K562 (cell line): Measurements from ENCODE around the gene CLIP2. TPM values are rescaled to one million over a fixed set of nuclear protein-coding genes. Genes with fewer than 3 reads are reported as not detected.
A peak's percentile ranks its signal among the peaks of the same experiment; 100 is the strongest.

ENCODE experiments used
- ATAC-seq: fragments of 200-7000 bp; cut with Tn5 transposase; 3 replicates; pipeline ENCODE4 v1.9.1; 2020; ENCODE audit warnings: moderate library complexity
- BruUV-seq: library from RNA; stranded (reverse); fragments of 400-500 nt; replicated peaks from 2 replicates; lab custom pipeline; 2021; lab: Mats Ljungman, UMichigan
- CTCF ChIA-PET: fragments of 300-600 bp; formaldehyde crosslinking; extraction: SDS; loops from one replicate; lab custom pipeline; 2021; ENCODE audit warnings: low intra/inter-chr PET ratio; lab: Yijun Ruan, JAX
- POLR2A ChIA-PET: fragments of 300-600, 350-650 bp; sonication (Branson Sonifier 250); formaldehyde crosslinking; extraction: SDS; loops from one replicate; lab custom pipeline; 2021; ENCODE audit warnings: antibody characterized with exemption, inconsistent platforms; lab: Yijun Ruan, JAX
- DNase-seq, 4 experiments: peaks; one replicate each; pipeline versions ENCODE4 v3.0.0 to v3.0.0-alpha.2; 2011 to 2018; ENCODE audit warnings: low spot score in 3 of 4, mixed read lengths in 3 of 4; ENCODE audit errors: extremely low read depth in 1 of 4
- FAIRE-seq: peaks from 2 replicates; lab custom pipeline; 2011; peaks lifted over from hg19 to GRCh38; lab: Jason Lieb, UNC
- H2AFZ ChIP-seq: 2 replicates; pipeline ENCODE4 v1.6.0; 2011; ENCODE audit warnings: low read depth, low read length, control low read depth, inconsistent platforms
- H3K27ac ChIP-seq: fragments of 200-600 bp; 3 replicates; pipeline ENCODE4 v1.8.0; 2011; ENCODE audit warnings: low read depth, mild to moderate bottlenecking, control low read depth, inconsistent platforms, low read length, moderate library complexity, mixed read lengths; ENCODE audit errors: extremely low read depth
- H3K27me3 ChIP-seq, 2 experiments: fragments of 300-600 bp in 1 of 2; 2 replicates in 1 of 2; 3 replicates in 1 of 2; pipeline versions ENCODE4 v1.6.0 to v1.8.0; 2011; ENCODE audit warnings: inconsistent platforms in 2 of 2, low read length in 2 of 2, mild to moderate bottlenecking in 1 of 2, mixed read lengths in 1 of 2, moderate library complexity in 1 of 2; ENCODE audit not compliant: control insufficient read depth in 2 of 2, insufficient read depth in 2 of 2
- H3K36me3 ChIP-seq: fragments of 300-600 bp; 3 replicates; pipeline ENCODE4 v1.8.0; 2011; ENCODE audit warnings: mild to moderate bottlenecking, low read length, inconsistent platforms; ENCODE audit not compliant: control insufficient read depth, insufficient read depth
- H3K4me1 ChIP-seq, 2 experiments: fragments of 200-600 bp in 1 of 2; replicated peaks in 1 of 2; 2 replicates in 1 of 2; 3 replicates in 1 of 2; pipeline versions ENCODE4 v1.5.1 to v1.8.0; 2011; ENCODE audit warnings: inconsistent platforms in 2 of 2, low read length in 2 of 2, mild to moderate bottlenecking in 1 of 2, mixed read lengths in 1 of 2, moderate library complexity in 1 of 2; ENCODE audit not compliant: control insufficient read depth in 2 of 2, insufficient read depth in 2 of 2
- H3K4me2 ChIP-seq: 2 replicates; pipeline ENCODE4 v1.6.1; 2011; ENCODE audit warnings: low read length, control low read depth, inconsistent platforms, mixed read lengths; ENCODE audit not compliant: insufficient read depth
- H3K4me3 ChIP-seq: fragments of 200-600 bp; sonication (generic), shearing (Covaris generic); 2 replicates; pipeline ENCODE4 v1.5.1; 2016; ENCODE audit warnings: control low read depth, inconsistent platforms
- H3K79me2 ChIP-seq: fragments of 200-600 bp; 3 replicates; pipeline ENCODE4 v1.8.0; 2011; ENCODE audit warnings: low read length, inconsistent platforms; ENCODE audit not compliant: control insufficient read depth, insufficient read depth
- H3K9ac ChIP-seq, 2 experiments: 2 replicates each; pipeline versions ENCODE4 v1.6.0 to v1.6.1; 2011; ENCODE audit warnings: low read depth in 2 of 2, low read length in 2 of 2, control low read depth in 1 of 2, inconsistent platforms in 1 of 2, mild to moderate bottlenecking in 1 of 2, mixed read lengths in 1 of 2; ENCODE audit not compliant: insufficient read depth in 1 of 2
- H3K9me1 ChIP-seq: one replicate; pipeline ENCODE4 v1.6.0; 2011; ENCODE audit warnings: inconsistent platforms, mild to moderate bottlenecking, low read length, moderate library complexity; ENCODE audit not compliant: control insufficient read depth, insufficient read depth
- H3K9me3 ChIP-seq: replicated peaks from 2 replicates; pipeline ENCODE4 v1.5.1; 2011; ENCODE audit warnings: low read depth, low read length, inconsistent platforms; ENCODE audit not compliant: control insufficient read depth, insufficient read depth
- H4K20me1 ChIP-seq: replicated peaks from 2 replicates; pipeline ENCODE4 v1.6.1; 2011; ENCODE audit warnings: low read length, inconsistent platforms, mixed read lengths; ENCODE audit not compliant: control insufficient read depth, insufficient read depth
- CCAR2 ChIP-seq: fragments of 200-400 bp; formaldehyde crosslinking; IDR thresholded peaks from 2 replicates; pipeline ENCODE4 v1.6.1; 2017; ENCODE audit warnings: mild to moderate bottlenecking, low read depth, low read length
- GABPB1 ChIP-seq: sonication (generic); formaldehyde crosslinking; IDR thresholded peaks from 2 replicates; pipeline ENCODE4 v1.8.0; 2022; ENCODE audit warnings: mild to moderate bottlenecking, missing genetic modification reagents
- HMGN3 ChIP-seq: IDR thresholded peaks from 2 replicates; pipeline ENCODE4 v1.6.1; 2011; ENCODE audit warnings: borderline replicate concordance, low read depth, mild to moderate bottlenecking, mixed read lengths, low read length; ENCODE audit not compliant: insufficient read length; ENCODE audit errors: extremely low read depth
- HOXB6 ChIP-seq: fragments of 250-450 bp; sonication (Bioruptor Pico); IDR thresholded peaks from 2 replicates; pipeline ENCODE4 v1.5.1; 2022; ENCODE audit warnings: mild to moderate bottlenecking, borderline replicate concordance
- KLF6 ChIP-seq: fragments of 250-450 bp; sonication (Bioruptor Pico); IDR thresholded peaks from 2 replicates; pipeline ENCODE4 v1.4.0; 2020; ENCODE audit warnings: mild to moderate bottlenecking, moderate library complexity, borderline replicate concordance
- MTA1 ChIP-seq: fragments of 450-650 bp; IDR thresholded peaks from 2 replicates; pipeline ENCODE4 v1.6.1; 2017; ENCODE audit warnings: borderline replicate concordance
- NFIC ChIP-seq: fragments of 450-650 bp; IDR thresholded peaks from 2 replicates; pipeline ENCODE4 v1.6.1; 2017; ENCODE audit warnings: mild to moderate bottlenecking, inconsistent platforms
- PHF21A ChIP-seq: fragments of 450-650 bp; IDR thresholded peaks from 2 replicates; pipeline ENCODE4 v1.6.1; 2017; ENCODE audit warnings: low read depth, borderline replicate concordance
- SMAD4 ChIP-seq: fragments of 250-450 bp; sonication (Bioruptor Pico); conservative IDR thresholded peaks from 2 replicates; pipeline ENCODE4 v1.8.0; 2021; ENCODE audit warnings: inconsistent platforms, mild to moderate bottlenecking, moderate library complexity
- SUPT5H ChIP-seq: fragments of 450-650 bp; IDR thresholded peaks from 2 replicates; pipeline ENCODE4 v1.6.1; 2016
- TRIM28 ChIP-seq: fragments of 450-650 bp; IDR thresholded peaks from 2 replicates; pipeline ENCODE4 v1.6.1; 2017
- ZNF134 ChIP-seq: fragments of 250-450 bp; sonication (Bioruptor Pico); conservative IDR thresholded peaks from 2 replicates; pipeline ENCODE4 v1.4.0; 2020
- ZNF239 ChIP-seq: fragments of 250-450 bp; sonication (Bioruptor Pico); IDR thresholded peaks from 2 replicates; pipeline ENCODE4 v1.4.0; 2020; ENCODE audit warnings: mild to moderate bottlenecking
- ZNF3 ChIP-seq: fragments of 250-450 bp; sonication (Bioruptor Pico); IDR thresholded peaks from 2 replicates; pipeline ENCODE4 v1.5.0; 2021; ENCODE audit warnings: mild to moderate bottlenecking, moderate library complexity
- WGBS: fragments of 100-300 bp; shearing (Covaris generic); methylation state at CpG from one replicate; pipeline ENCODE4 v1.1.6; 2016; ENCODE audit warnings: low coverage, mixed read lengths; ENCODE audit not compliant: insufficient coverage; ENCODE audit errors: missing lambda C conversion rate; 5-methylcytosine and 5-hydroxymethylcytosine counted together
- in situ Hi-C: fragments of 300-500 bp; cut with MboI; formaldehyde crosslinking; loops from 4 replicates; pipeline ENCODE4 v1.15.0; 2018; ENCODE audit warnings: inconsistent platforms, mixed read lengths
- intact Hi-C: fragments of 100-400 bp; cut with micrococcal nuclease; formaldehyde crosslinking; loops from 2 replicates; pipeline ENCODE4 v1.14.2; 2022
- polyA plus RNA-seq, 8 experiments: library from polyadenylated mRNA; depleted of rRNA in 4 of 8; stranded (reverse) in 5 of 8; unstranded in 3 of 8; fragments of >200 nt; fragmentation: Nextera tagmentation in 2 of 8; fragmentation: Illumina TruSeq in 1 of 8; extraction: Ambion mirVana in 2 of 8; extraction: Trizol in 1 of 8; gene quantifications; 2 replicates each; pipeline versions ENCODE4 v1.2.1 to v1.2.3, GENCODE V29; 2011 to 2014; ENCODE audit warnings: inconsistent platforms in 1 of 8, missing spikeins in 1 of 8
- total RNA-seq, 7 experiments: library from RNA; depleted of rRNA in 6 of 7; stranded (reverse); fragments of >200 nt in 6 of 7; fragmentation: Illumina TruSeq in 2 of 7; extraction: Trizol in 2 of 7; gene quantifications; 2 replicates each; pipeline versions ENCODE4 v1.2.1 to v1.2.3, GENCODE V29; 2011 to 2021; ENCODE audit warnings: low replicate concordance in 1 of 7
- TF ChIP-seq, protein P1 (sequence below): fragments of 250-450 bp; sonication (Bioruptor Pico); IDR thresholded peaks from 2 replicates; pipeline ENCODE4 v1.4.0; 2020; ENCODE audit warnings: mild to moderate bottlenecking, moderate library complexity
- TF ChIP-seq, protein P2 (sequence below): fragments of 250-450 bp; sonication (Bioruptor Pico); IDR thresholded peaks from 2 replicates; pipeline ENCODE4 v1.9.0; 2021; ENCODE audit warnings: mild to moderate bottlenecking
- TF ChIP-seq, protein P3 (sequence below): fragments of 450-650 bp; IDR thresholded peaks from 2 replicates; pipeline ENCODE4 v1.6.1; 2017; ENCODE audit warnings: antibody characterized with exemption, mild to moderate bottlenecking

Gene CLIP2
- total and polyA plus RNA-seq, 9 of the 15 experiments (the other 6 are each of a cell fraction or from before 2014, with no cell fraction given) = 0.07 to 5.4 (median 2.1) TPM

DNA sequence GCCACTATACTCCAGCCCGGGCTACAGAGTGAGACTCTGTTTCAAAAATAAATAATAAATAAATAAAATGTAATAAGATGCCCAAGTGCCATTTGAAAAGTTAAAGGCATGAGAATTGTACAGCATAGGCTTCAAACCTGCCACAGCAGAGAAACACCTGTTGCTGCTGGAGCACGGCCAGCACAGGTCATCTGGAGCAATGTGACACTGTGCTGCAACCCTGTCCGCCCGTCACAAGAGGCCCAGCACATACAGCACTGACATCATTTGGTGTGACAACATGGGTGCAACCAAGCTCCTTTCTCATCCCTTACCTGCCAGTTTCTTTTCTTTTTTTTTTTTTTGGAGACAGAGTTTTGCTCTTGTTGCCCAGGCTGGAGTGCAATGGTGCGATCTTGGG is 36.3 kb upstream of the CLIP2 start:
- H3K9me3 ChIP-seq = no peaks in the 10 kb centered on the region
- WGBS = 82% methylated on average over 4 of the region's 5 CpGs
- ChIA-PET POLR2A (no interaction called here), CTCF (no interaction called here)
- peak overlapping the region; percentile 90 for H3K4me2 ChIP-seq
- peak overlapping the region; percentile 90 to 99 for H3K9ac ChIP-seq
- TF ChIP-seq, protein P1, sequence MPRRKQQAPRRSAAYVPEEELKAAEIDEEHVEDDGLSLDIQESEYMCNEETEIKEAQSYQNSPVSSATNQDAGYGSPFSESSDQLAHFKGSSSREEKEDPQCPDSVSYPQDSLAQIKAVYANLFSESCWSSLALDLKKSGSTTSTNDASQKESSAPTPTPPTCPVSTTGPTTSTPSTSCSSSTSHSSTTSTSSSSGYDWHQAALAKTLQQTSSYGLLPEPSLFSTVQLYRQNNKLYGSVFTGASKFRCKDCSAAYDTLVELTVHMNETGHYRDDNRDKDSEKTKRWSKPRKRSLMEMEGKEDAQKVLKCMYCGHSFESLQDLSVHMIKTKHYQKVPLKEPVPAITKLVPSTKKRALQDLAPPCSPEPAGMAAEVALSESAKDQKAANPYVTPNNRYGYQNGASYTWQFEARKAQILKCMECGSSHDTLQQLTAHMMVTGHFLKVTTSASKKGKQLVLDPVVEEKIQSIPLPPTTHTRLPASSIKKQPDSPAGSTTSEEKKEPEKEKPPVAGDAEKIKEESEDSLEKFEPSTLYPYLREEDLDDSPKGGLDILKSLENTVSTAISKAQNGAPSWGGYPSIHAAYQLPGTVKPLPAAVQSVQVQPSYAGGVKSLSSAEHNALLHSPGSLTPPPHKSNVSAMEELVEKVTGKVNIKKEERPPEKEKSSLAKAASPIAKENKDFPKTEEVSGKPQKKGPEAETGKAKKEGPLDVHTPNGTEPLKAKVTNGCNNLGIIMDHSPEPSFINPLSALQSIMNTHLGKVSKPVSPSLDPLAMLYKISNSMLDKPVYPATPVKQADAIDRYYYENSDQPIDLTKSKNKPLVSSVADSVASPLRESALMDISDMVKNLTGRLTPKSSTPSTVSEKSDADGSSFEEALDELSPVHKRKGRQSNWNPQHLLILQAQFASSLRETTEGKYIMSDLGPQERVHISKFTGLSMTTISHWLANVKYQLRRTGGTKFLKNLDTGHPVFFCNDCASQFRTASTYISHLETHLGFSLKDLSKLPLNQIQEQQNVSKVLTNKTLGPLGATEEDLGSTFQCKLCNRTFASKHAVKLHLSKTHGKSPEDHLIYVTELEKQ (CRISPR knock-in tag) = no peak
- TF ChIP-seq, protein P2, sequence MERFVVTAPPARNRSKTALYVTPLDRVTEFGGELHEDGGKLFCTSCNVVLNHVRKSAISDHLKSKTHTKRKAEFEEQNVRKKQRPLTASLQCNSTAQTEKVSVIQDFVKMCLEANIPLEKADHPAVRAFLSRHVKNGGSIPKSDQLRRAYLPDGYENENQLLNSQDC (CRISPR knock-in tag) = no peak
- TF ChIP-seq ZNF239 (CRISPR knock-in tag) (no peak), HOXB6 (CRISPR knock-in tag) (no peak), NFIC (peak; percentile 17; the same call in 1 of the 2 replicates), PHF21A (no peak), MTA1 (no peak), KLF6 (no peak), HMGN3 (no peak), ZNF134 (CRISPR knock-in tag) (no peak), SUPT5H (0 out of 2 replicates have a peak, but pooled peaks have one; percentile 16), CCAR2 (no peak), ZNF3 (CRISPR knock-in tag) (no peak), SMAD4 (CRISPR knock-in tag) (no peak), TRIM28 (no peak), GABPB1 (no peak)
- TF ChIP-seq, protein P3, sequence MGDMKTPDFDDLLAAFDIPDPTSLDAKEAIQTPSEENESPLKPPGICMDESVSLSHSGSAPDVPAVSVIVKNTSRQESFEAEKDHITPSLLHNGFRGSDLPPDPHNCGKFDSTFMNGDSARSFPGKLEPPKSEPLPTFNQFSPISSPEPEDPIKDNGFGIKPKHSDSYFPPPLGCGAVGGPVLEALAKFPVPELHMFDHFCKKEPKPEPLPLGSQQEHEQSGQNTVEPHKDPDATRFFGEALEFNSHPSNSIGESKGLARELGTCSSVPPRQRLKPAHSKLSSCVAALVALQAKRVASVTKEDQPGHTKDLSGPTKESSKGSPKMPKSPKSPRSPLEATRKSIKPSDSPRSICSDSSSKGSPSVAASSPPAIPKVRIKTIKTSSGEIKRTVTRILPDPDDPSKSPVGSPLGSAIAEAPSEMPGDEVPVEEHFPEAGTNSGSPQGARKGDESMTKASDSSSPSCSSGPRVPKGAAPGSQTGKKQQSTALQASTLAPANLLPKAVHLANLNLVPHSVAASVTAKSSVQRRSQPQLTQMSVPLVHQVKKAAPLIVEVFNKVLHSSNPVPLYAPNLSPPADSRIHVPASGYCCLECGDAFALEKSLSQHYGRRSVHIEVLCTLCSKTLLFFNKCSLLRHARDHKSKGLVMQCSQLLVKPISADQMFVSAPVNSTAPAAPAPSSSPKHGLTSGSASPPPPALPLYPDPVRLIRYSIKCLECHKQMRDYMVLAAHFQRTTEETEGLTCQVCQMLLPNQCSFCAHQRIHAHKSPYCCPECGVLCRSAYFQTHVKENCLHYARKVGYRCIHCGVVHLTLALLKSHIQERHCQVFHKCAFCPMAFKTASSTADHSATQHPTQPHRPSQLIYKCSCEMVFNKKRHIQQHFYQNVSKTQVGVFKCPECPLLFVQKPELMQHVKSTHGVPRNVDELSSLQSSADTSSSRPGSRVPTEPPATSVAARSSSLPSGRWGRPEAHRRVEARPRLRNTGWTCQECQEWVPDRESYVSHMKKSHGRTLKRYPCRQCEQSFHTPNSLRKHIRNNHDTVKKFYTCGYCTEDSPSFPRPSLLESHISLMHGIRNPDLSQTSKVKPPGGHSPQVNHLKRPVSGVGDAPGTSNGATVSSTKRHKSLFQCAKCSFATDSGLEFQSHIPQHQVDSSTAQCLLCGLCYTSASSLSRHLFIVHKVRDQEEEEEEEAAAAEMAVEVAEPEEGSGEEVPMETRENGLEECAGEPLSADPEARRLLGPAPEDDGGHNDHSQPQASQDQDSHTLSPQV = no peak
- ATAC-seq (no peak), FAIRE-seq (no peak), DNase-seq (peak in 1 of 4 experiments; percentile 14)
- in situ Hi-C loops = no loop called here
- BruUV-seq = no TSS peak
- no peaks in the 10 kb centered on the region for H3K9me1 ChIP-seq
- peak overlapping the region; percentile 98; the same call in 1 of the 2 replicates for H3K4me3 ChIP-seq
- H3K79me2 ChIP-seq = peaks cover 42% of the 10 kb centered on the region
- H3K27me3 ChIP-seq = no peaks in the 10 kb centered on the region
- peaks cover 9 to 24% of the 10 kb centered on the region in 2 experiments; a peak in 3 of 5 replicates for H3K4me1 ChIP-seq
- intact Hi-C loops = loop anchor here (10.0 kb wide), 1 partner anchor 62 kb away; no protein-coding TSS in a partner anchor
- H2AFZ ChIP-seq = no peak overlapping the region
- H3K36me3 ChIP-seq = peaks cover 45% of the 10 kb centered on the region
- no peaks in the 10 kb centered on the region; the same call in 1 of the 2 replicates for H4K20me1 ChIP-seq
- no peak overlapping the region for H3K27ac ChIP-seq
